IPS DF 6.9 (cell line): ENCODE measurements around the gene USP49.

ENCODE experiments used
- DNase-seq: peaks from one replicate; pipeline ENCODE4 v3.0.0-alpha.2; 2013; ENCODE audit warnings: low read depth, low spot score
- H3K27ac ChIP-seq: one replicate; pipeline ENCODE4 v1.5.1; 2013; ENCODE audit warnings: low read length, control low read depth
- H3K27me3 ChIP-seq: 2 replicates; pipeline ENCODE4 v1.6.1; 2013; ENCODE audit warnings: mild to moderate bottlenecking, low read length; ENCODE audit not compliant: control insufficient read depth, insufficient read depth
- H3K36me3 ChIP-seq: 2 replicates; pipeline ENCODE4 v1.6.1; 2013; ENCODE audit warnings: low read length; ENCODE audit not compliant: control insufficient read depth, insufficient read depth
- H3K4me1 ChIP-seq: 2 replicates; pipeline ENCODE4 v1.6.1; 2013; ENCODE audit warnings: low read length; ENCODE audit not compliant: control insufficient read depth, insufficient read depth
- H3K4me3 ChIP-seq: 2 replicates; pipeline ENCODE4 v1.5.1; 2013; ENCODE audit warnings: mild to moderate bottlenecking, low read length
- H3K9me3 ChIP-seq: 2 replicates; pipeline ENCODE4 v1.6.1; 2013; ENCODE audit warnings: low read length, inconsistent platforms; ENCODE audit not compliant: control insufficient read depth, insufficient read depth
- WGBS: extraction: QIAGEN DNeasy Blood & Tissue Kit; methylation state at CpG from one replicate; pipeline ENCODE4 v1.1.7; 2013; ENCODE audit warnings: mixed read lengths, missing lambda C conversion rate; ENCODE audit not compliant: insufficient read length, insufficient coverage; 5-methylcytosine and 5-hydroxymethylcytosine counted together

Gene USP49

GRCh38 chr6:41741625-41742490 is 153.3 kb downstream of the USP49 start:
- Histone ChIP-seq H3K9me3 (no peaks in the 10 kb centered on the region), H3K36me3 (no peaks in the 10 kb centered on the region), H3K27me3 (no peaks in the 10 kb centered on the region), H3K4me1 (no peaks in the 10 kb centered on the region), H3K27ac (no peak overlapping the region), H3K4me3 (no peak overlapping the region)
- no peak for DNase-seq
- WGBS, result no CpG with 5 or more reads among the region's 20 CpGs

DNA sequence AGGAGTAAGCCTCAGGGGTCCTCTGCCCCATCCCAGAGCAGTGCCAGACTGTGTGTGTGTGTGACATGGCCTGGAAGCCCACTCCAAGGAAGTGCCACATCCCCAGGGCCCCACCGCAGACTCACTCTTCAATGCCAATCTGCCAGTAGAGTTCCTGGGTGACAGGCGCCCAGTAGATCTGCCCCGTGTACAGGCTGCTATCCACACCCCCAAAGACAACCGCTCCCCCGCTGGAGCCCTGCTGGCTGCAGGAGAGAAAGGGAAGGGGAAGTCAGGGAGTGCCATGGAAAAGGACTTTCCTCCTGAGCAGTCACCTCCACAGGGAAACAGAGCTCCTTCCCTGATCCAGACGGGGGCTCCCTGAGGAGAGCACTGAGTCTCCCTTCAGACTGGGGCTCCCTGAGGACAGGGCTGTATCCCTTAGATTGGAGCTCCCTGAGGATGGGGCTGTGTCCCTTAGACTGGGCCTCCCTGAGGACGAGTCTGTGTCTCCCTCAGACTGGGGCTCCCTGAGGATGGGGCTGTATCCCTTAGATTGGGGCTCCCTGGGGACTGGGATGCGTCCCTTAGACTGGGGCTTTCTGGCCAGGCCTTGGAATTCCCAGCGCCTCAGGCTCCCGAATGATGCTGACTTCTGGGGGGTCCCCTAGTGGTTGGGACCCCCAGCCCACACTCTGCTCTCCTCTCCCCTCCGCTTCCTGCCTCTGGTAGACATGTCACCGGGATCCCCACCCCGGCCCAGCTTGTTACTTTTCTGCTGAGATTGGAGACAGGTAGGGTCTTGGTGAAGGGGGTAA is 154.6 kb downstream of the USP49 start:
- no peak for DNase-seq
- Histone ChIP-seq H3K4me3 (no peak overlapping the region), H3K27ac (no peak overlapping the region), H3K9me3 (no peaks in the 10 kb centered on the region), H3K4me1 (peaks cover 2% of the 10 kb centered on the region; the same call in 1 of the 2 replicates), H3K27me3 (no peaks in the 10 kb centered on the region), H3K36me3 (no peaks in the 10 kb centered on the region)
- WGBS, result no CpG with 5 or more reads among the region's 13 CpGs
